GM19240 (cell line): ENCODE measurements around the gene PYDC1.
"Not testable (repeated sequence)": the region's sequence is repeated elsewhere in the genome, so short reads cannot be mapped to it uniquely, and the experiment has no call there.

Experiments used
- DNase-seq: peaks from one replicate; pipeline ENCODE4 v3.0.0; 2011; ENCODE audit warnings: low spot score; ENCODE audit not compliant: insufficient read length

The PYDC1 gene

GRCh38 chr16:31223044-31223443 is 6.1 kb upstream of the PYDC1 start:
- no peak for DNase-seq

- no peak for DNase-seq
Observed at GRCh38 chr16:31221357-31222160, 4.6 kb upstream of the PYDC1 start.

- no peak for DNase-seq
Observed at GRCh38 chr16:31219154-31219741, 2.3 kb upstream of the PYDC1 start.

GRCh38 chr16:31217136-31217530 is 198 bp upstream of the PYDC1 start:
- no peak for DNase-seq

- no peak for DNase-seq
Observed at GRCh38 chr16:31215287-31216162, 1.4 kb downstream of the PYDC1 start.

- no peak for DNase-seq
Observed at GRCh38 chr16:31214708-31215286, 2.1 kb downstream of the PYDC1 start.

GRCh38 chr16:31213877-31214707 is 2.8 kb downstream of the PYDC1 start, which contains the start of gene TRIM72:
TRIM72 (plus strand) TSS chr16:31214119; CDS start chr16:31214739, 620 bp downstream.
- DNase-seq, result no peak

- no peak for DNase-seq
Observed at GRCh38 chr16:31213342-31213741, 3.6 kb downstream of the PYDC1 start.

GRCh38 chr16:31206776-31207175 is 10.2 kb downstream of the PYDC1 start:
- DNase-seq, result no peak

GRCh38 chr16:31204871-31205666 is 11.9 kb downstream of the PYDC1 start:
- no peak for DNase-seq

GRCh38 chr16:31202414-31203375 is 14.2 kb downstream of the PYDC1 start, which contains the start of gene PYCARD:
PYCARD (minus strand) TSS chr16:31202760; CDS start chr16:31202690, 70 bp downstream.
- DNase-seq, result no peak

- peak; percentile 46 for DNase-seq
Observed at GRCh38 chr16:31201582-31202413, 15.1 kb downstream of the PYDC1 start.

- no peak for DNase-seq
Observed at GRCh38 chr16:31200821-31201568, 15.9 kb downstream of the PYDC1 start.

GRCh38 chr16:31200111-31200510 is 16.8 kb downstream of the PYDC1 start:
- DNase-seq, result not testable (repeated sequence)

- DNase-seq, result no peak
Observed at GRCh38 chr16:31199430-31200041, 17.4 kb downstream of the PYDC1 start.

GRCh38 chr16:31198207-31198882 is 18.6 kb downstream of the PYDC1 start:
- no peak for DNase-seq
